WTC11 (cell line): ENCODE results near the gene SYCE1.

Experiments used
- CREB1 ChIP-seq: sonication (generic); formaldehyde crosslinking; IDR thresholded peaks from 2 replicates; pipeline ENCODE4 v1.8.0; 2023; ENCODE audit warnings: mild to moderate bottlenecking, missing genetic modification reagents
- FOXK1 ChIP-seq: sonication (generic); formaldehyde crosslinking; IDR thresholded peaks from 2 replicates; pipeline ENCODE4 v1.8.0; 2022; ENCODE audit warnings: mild to moderate bottlenecking, moderate library complexity, missing genetic modification reagents
- NR3C1 ChIP-seq: sonication (generic); formaldehyde crosslinking; conservative IDR thresholded peaks from 2 replicates; pipeline ENCODE4 v1.8.1; 2023; ENCODE audit warnings: low read depth, mild to moderate bottlenecking, missing genetic modification reagents
- ZNF232 ChIP-seq: sonication (generic); formaldehyde crosslinking; IDR thresholded peaks from 2 replicates; pipeline ENCODE4 v1.8.0; 2022; ENCODE audit warnings: mild to moderate bottlenecking, missing genetic modification reagents
- ZNF416 ChIP-seq: fragments of 250-450 bp; sonication (Bioruptor Pico); IDR thresholded peaks from 2 replicates; pipeline ENCODE4 v1.9.0; 2021; ENCODE audit warnings: mild to moderate bottlenecking, inconsistent platforms
- TF ChIP-seq, protein P1 (sequence below): fragments of 200-600 bp; IDR thresholded peaks from 2 replicates; pipeline ENCODE4 v1.8.0; 2022; ENCODE audit warnings: antibody characterized with exemption
- TF ChIP-seq, protein P2 (sequence below): sonication (generic); formaldehyde crosslinking; IDR thresholded peaks from 2 replicates; pipeline ENCODE4 v1.8.1; 2023; ENCODE audit warnings: mild to moderate bottlenecking, missing genetic modification reagents, moderate library complexity
- TF ChIP-seq, protein P3 (sequence below): sonication (generic); formaldehyde crosslinking; IDR thresholded peaks from 2 replicates; pipeline ENCODE4 v1.8.0; 2022; ENCODE audit warnings: mild to moderate bottlenecking, missing genetic modification reagents
- TF ChIP-seq, protein P4 (sequence below): sonication (generic); formaldehyde crosslinking; conservative IDR thresholded peaks from 2 replicates; pipeline ENCODE4 v1.8.1; 2023; ENCODE audit warnings: mild to moderate bottlenecking, low read depth, missing genetic modification reagents, moderate library complexity
- TF ChIP-seq, protein P5 (sequence below): sonication (generic); formaldehyde crosslinking; IDR thresholded peaks from 2 replicates; pipeline ENCODE4 v1.8.1; 2023; ENCODE audit warnings: mild to moderate bottlenecking, missing genetic modification reagents, moderate library complexity
- TF ChIP-seq, protein P6 (sequence below): fragments of 250-450 bp; sonication (Bioruptor Pico); IDR thresholded peaks from 2 replicates; pipeline ENCODE4 v1.8.0; 2021; ENCODE audit warnings: mild to moderate bottlenecking

DNA sequence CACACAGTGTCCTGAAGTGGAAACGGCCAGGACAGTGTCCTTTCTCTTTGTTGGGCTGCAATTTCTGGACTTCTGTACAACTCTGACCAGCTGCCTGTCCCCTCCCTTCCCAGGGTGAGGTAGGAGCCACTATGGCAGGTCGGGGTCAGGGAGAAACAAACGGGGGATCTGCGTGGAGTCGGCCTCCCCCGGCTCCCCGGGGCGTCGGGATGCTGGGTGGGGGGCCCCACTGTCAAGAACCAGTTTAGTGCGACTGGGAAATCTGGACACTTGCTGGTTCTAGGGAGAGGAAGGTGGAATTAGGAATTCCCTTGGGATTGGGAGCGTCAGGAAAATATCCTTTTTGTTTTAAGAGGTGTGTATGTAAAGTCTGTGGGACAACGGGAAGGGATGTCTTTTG lies 567 bp downstream of the SYCE1 start:
- TF ChIP-seq, protein P1, sequence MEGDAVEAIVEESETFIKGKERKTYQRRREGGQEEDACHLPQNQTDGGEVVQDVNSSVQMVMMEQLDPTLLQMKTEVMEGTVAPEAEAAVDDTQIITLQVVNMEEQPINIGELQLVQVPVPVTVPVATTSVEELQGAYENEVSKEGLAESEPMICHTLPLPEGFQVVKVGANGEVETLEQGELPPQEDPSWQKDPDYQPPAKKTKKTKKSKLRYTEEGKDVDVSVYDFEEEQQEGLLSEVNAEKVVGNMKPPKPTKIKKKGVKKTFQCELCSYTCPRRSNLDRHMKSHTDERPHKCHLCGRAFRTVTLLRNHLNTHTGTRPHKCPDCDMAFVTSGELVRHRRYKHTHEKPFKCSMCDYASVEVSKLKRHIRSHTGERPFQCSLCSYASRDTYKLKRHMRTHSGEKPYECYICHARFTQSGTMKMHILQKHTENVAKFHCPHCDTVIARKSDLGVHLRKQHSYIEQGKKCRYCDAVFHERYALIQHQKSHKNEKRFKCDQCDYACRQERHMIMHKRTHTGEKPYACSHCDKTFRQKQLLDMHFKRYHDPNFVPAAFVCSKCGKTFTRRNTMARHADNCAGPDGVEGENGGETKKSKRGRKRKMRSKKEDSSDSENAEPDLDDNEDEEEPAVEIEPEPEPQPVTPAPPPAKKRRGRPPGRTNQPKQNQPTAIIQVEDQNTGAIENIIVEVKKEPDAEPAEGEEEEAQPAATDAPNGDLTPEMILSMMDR = no peak
- TF ChIP-seq, protein P2, sequence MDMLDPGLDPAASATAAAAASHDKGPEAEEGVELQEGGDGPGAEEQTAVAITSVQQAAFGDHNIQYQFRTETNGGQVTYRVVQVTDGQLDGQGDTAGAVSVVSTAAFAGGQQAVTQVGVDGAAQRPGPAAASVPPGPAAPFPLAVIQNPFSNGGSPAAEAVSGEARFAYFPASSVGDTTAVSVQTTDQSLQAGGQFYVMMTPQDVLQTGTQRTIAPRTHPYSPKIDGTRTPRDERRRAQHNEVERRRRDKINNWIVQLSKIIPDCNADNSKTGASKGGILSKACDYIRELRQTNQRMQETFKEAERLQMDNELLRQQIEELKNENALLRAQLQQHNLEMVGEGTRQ (CRISPR knock-in tag) = no peak
- no peak for TF ChIP-seq FOXK1
- no peak for TF ChIP-seq NR3C1 (CRISPR knock-in tag)
- TF ChIP-seq, protein P3, sequence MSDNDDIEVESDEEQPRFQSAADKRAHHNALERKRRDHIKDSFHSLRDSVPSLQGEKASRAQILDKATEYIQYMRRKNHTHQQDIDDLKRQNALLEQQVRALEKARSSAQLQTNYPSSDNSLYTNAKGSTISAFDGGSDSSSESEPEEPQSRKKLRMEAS (CRISPR knock-in tag) = no peak
- TF ChIP-seq, protein P4, sequence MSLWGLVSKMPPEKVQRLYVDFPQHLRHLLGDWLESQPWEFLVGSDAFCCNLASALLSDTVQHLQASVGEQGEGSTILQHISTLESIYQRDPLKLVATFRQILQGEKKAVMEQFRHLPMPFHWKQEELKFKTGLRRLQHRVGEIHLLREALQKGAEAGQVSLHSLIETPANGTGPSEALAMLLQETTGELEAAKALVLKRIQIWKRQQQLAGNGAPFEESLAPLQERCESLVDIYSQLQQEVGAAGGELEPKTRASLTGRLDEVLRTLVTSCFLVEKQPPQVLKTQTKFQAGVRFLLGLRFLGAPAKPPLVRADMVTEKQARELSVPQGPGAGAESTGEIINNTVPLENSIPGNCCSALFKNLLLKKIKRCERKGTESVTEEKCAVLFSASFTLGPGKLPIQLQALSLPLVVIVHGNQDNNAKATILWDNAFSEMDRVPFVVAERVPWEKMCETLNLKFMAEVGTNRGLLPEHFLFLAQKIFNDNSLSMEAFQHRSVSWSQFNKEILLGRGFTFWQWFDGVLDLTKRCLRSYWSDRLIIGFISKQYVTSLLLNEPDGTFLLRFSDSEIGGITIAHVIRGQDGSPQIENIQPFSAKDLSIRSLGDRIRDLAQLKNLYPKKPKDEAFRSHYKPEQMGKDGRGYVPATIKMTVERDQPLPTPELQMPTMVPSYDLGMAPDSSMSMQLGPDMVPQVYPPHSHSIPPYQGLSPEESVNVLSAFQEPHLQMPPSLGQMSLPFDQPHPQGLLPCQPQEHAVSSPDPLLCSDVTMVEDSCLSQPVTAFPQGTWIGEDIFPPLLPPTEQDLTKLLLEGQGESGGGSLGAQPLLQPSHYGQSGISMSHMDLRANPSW (CRISPR knock-in tag) = no peak
- TF ChIP-seq, protein P5, sequence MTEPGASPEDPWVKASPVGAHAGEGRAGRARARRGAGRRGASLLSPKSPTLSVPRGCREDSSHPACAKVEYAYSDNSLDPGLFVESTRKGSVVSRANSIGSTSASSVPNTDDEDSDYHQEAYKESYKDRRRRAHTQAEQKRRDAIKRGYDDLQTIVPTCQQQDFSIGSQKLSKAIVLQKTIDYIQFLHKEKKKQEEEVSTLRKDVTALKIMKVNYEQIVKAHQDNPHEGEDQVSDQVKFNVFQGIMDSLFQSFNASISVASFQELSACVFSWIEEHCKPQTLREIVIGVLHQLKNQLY (CRISPR knock-in tag) = no peak
- no peak for TF ChIP-seq CREB1
- TF ChIP-seq, protein P6, sequence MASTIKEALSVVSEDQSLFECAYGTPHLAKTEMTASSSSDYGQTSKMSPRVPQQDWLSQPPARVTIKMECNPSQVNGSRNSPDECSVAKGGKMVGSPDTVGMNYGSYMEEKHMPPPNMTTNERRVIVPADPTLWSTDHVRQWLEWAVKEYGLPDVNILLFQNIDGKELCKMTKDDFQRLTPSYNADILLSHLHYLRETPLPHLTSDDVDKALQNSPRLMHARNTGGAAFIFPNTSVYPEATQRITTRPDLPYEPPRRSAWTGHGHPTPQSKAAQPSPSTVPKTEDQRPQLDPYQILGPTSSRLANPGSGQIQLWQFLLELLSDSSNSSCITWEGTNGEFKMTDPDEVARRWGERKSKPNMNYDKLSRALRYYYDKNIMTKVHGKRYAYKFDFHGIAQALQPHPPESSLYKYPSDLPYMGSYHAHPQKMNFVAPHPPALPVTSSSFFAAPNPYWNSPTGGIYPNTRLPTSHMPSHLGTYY = no peak
- no peak for TF ChIP-seq ZNF416 (CRISPR knock-in tag)
- no peak for TF ChIP-seq ZNF232 (CRISPR knock-in tag)
